ENCODE results near the gene ADAMTS8. TPM values are rescaled to one million over a fixed set of nuclear protein-coding genes. Genes with fewer than 3 reads are reported as not detected.

ADAMTS8 gene
- polyA plus RNA-seq, 1 of the 3 experiments (the other 2 are of a cell fraction): not detected

DNA sequence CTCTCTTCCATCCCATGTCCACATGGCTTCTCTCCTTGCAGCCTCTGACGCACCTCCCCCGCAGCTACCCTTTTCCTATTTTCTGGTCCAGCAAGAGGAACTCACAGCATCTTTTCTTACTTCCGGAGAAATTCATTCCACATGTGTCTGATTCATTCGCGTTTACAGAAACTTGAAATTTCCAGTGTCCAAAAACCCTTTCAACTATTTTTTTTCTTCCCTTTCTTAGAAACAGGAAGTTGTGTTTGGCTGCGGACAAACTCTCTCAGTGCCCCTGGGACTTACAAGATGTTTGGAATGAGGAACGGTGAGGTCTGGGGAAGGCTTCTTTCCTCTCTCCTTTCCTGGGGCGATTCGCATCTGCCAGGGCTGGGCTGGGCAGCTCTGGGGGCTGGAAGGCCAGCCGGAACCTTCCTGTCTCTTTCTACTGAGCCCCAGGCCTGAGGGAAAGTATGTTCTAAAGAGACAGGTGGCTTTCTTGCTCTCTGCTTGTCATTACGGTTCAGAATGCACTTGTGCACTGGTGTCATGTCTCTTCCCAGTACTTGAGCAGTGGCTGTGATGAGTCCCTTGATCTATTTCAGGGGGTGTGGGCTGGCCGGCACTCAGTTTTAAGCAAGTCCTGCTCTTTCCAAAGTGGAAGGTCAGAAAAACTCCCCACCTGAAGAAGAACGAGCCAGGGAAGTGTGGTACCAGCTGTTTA is 27.5 kb downstream of the ADAMTS8 start:
- no peak overlapping the region for H3K9ac ChIP-seq
- CTCF ChIA-PET: interaction anchor here (0.6 to 2.1 kb wide), 4 partner anchors 8 to 34 kb away, joined by 3 to 6 read pairs (median 5); no protein-coding TSS in a partner anchor

More for the DNA sequence above, 27.5 kb downstream of the ADAMTS8 start:
- Histone ChIP-seq H3K4me3 (ENCODE audit: low read depth in 2 of 2, low read length in 1 of 2) (no peak overlapping the region), H3K9me3 (no peaks in the 10 kb centered on the region), H2AFZ (ENCODE audit: low read depth) (peak overlapping the region; percentile 60; the same call in 1 of the 2 replicates), H3F3A (replicated peaks; ENCODE audit: insufficient read depth) (no peaks in the 10 kb centered on the region), H3K27me3 (ENCODE audit: insufficient read depth) (no peaks in the 10 kb centered on the region; the same call in 1 of the 2 replicates), H4K20me1 (ENCODE audit: insufficient read depth) (no peaks in the 10 kb centered on the region), H3K4me1 (ENCODE audit: control insufficient read depth in 1 of 2, insufficient read depth in 2 of 2, low read depth in 1 of 2, low read length in 1 of 2) (peaks cover 9 to 17% of the 10 kb centered on the region in 2 experiments; a peak in 3 of 4 replicates), H3K4me2 (peak overlapping the region; percentile 49; the same call in 1 of the 2 replicates), H3K79me2 (ENCODE audit: insufficient read depth) (no peaks in the 10 kb centered on the region), H3K9me2 (no peaks in the 10 kb centered on the region), H3K27ac (ENCODE audit: low read depth in 2 of 2, low read length in 1 of 2) (peak overlapping the region in 1 of 2 experiments; percentile 20; a peak in 1 of 4 replicates), H3K36me3 (replicated peaks in 1 of 2; ENCODE audit: control insufficient read depth in 1 of 2, insufficient read depth in 2 of 2, low read length in 1 of 2) (no peaks in the 10 kb centered on the region)
- WGBS (ENCODE audit: low lambda C conversion rate): 79% methylated on average over 13 of the region's 13 CpGs
- DNase-seq: no peak
- 0 out of 2 replicates have a peak, but pooled peaks have one; percentile 10 for TF ChIP-seq NFIC (IDR thresholded peaks at IDR 0.05; ENCODE audit: borderline replicate concordance)
- no peak for TF ChIP-seq TEAD4 (IDR thresholded peaks at IDR 0.05; ENCODE audit: borderline replicate concordance, insufficient read depth)
- TF ChIP-seq ELF1 (IDR thresholded peaks at IDR 0.05): no peak
- no peak for TF ChIP-seq YY1 (IDR thresholded peaks at IDR 0.05; ENCODE audit: low read depth)
- TF ChIP-seq GABPA (IDR thresholded peaks at IDR 0.05; ENCODE audit: low read depth): no peak
- TF ChIP-seq TCF12 (IDR thresholded peaks at IDR 0.05): peak; percentile 37; the same call in 1 of the 2 replicates
- TF ChIP-seq FOSL2 (IDR thresholded peaks at IDR 0.05; ENCODE audit: borderline replicate concordance, low read depth): no peak
- no peak for TF ChIP-seq TAF1 (IDR thresholded peaks at IDR 0.05; ENCODE audit: borderline replicate concordance, low read depth, low read length)
- TF ChIP-seq, protein P1, sequence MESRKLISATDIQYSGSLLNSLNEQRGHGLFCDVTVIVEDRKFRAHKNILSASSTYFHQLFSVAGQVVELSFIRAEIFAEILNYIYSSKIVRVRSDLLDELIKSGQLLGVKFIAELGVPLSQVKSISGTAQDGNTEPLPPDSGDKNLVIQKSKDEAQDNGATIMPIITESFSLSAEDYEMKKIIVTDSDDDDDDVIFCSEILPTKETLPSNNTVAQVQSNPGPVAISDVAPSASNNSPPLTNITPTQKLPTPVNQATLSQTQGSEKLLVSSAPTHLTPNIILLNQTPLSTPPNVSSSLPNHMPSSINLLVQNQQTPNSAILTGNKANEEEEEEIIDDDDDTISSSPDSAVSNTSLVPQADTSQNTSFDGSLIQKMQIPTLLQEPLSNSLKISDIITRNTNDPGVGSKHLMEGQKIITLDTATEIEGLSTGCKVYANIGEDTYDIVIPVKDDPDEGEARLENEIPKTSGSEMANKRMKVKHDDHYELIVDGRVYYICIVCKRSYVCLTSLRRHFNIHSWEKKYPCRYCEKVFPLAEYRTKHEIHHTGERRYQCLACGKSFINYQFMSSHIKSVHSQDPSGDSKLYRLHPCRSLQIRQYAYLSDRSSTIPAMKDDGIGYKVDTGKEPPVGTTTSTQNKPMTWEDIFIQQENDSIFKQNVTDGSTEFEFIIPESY (IDR thresholded peaks at IDR 0.05; ENCODE audit: borderline replicate concordance, low read depth): no peak
- no peak for TF ChIP-seq CHD2 (IDR thresholded peaks at IDR 0.05; ENCODE audit: low read length, partially characterized antibody)
- TF ChIP-seq, protein P2, sequence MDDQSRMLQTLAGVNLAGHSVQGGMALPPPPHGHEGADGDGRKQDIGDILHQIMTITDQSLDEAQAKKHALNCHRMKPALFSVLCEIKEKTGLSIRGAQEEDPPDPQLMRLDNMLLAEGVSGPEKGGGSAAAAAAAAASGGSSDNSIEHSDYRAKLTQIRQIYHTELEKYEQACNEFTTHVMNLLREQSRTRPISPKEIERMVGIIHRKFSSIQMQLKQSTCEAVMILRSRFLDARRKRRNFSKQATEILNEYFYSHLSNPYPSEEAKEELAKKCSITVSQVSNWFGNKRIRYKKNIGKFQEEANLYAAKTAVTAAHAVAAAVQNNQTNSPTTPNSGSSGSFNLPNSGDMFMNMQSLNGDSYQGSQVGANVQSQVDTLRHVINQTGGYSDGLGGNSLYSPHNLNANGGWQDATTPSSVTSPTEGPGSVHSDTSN (IDR thresholded peaks at IDR 0.05): no peak
- no peak for TF ChIP-seq JUND (IDR thresholded peaks at IDR 0.05)
- TF ChIP-seq, protein P3, sequence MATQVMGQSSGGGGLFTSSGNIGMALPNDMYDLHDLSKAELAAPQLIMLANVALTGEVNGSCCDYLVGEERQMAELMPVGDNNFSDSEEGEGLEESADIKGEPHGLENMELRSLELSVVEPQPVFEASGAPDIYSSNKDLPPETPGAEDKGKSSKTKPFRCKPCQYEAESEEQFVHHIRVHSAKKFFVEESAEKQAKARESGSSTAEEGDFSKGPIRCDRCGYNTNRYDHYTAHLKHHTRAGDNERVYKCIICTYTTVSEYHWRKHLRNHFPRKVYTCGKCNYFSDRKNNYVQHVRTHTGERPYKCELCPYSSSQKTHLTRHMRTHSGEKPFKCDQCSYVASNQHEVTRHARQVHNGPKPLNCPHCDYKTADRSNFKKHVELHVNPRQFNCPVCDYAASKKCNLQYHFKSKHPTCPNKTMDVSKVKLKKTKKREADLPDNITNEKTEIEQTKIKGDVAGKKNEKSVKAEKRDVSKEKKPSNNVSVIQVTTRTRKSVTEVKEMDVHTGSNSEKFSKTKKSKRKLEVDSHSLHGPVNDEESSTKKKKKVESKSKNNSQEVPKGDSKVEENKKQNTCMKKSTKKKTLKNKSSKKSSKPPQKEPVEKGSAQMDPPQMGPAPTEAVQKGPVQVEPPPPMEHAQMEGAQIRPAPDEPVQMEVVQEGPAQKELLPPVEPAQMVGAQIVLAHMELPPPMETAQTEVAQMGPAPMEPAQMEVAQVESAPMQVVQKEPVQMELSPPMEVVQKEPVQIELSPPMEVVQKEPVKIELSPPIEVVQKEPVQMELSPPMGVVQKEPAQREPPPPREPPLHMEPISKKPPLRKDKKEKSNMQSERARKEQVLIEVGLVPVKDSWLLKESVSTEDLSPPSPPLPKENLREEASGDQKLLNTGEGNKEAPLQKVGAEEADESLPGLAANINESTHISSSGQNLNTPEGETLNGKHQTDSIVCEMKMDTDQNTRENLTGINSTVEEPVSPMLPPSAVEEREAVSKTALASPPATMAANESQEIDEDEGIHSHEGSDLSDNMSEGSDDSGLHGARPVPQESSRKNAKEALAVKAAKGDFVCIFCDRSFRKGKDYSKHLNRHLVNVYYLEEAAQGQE (IDR thresholded peaks at IDR 0.05; ENCODE audit: low read depth, low read length): no peak
- TF ChIP-seq, protein P4, sequence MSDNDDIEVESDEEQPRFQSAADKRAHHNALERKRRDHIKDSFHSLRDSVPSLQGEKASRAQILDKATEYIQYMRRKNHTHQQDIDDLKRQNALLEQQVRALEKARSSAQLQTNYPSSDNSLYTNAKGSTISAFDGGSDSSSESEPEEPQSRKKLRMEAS (IDR thresholded peaks at IDR 0.05; ENCODE audit: low read depth): no peak
- TF ChIP-seq, protein P5, sequence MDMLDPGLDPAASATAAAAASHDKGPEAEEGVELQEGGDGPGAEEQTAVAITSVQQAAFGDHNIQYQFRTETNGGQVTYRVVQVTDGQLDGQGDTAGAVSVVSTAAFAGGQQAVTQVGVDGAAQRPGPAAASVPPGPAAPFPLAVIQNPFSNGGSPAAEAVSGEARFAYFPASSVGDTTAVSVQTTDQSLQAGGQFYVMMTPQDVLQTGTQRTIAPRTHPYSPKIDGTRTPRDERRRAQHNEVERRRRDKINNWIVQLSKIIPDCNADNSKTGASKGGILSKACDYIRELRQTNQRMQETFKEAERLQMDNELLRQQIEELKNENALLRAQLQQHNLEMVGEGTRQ (IDR thresholded peaks at IDR 0.05; ENCODE audit: borderline replicate concordance, low read depth, low read length): no peak
- POLR2A ChIA-PET: no interaction called here
